SU-DHL-6 (cell line): ENCODE results near the gene STARD10.
A peak's percentile ranks its signal among the peaks of the same experiment; 100 is the strongest.

Source experiments
- H2AFZ ChIP-seq: fragments of 200-600 bp; sonication (generic); 2 replicates; pipeline ENCODE4 v1.6.1; 2014; ENCODE audit warnings: low read depth, mild to moderate bottlenecking, moderate library complexity, mixed read lengths, antibody characterized with exemption, low read length; ENCODE audit not compliant: severe bottlenecking
- H3F3A ChIP-seq: fragments of 200-600 bp; shearing (Covaris generic); 2 replicates; pipeline ENCODE4 v1.6.0; 2016; ENCODE audit warnings: antibody characterized with exemption, mild to moderate bottlenecking; ENCODE audit not compliant: insufficient read depth
- H3K27ac ChIP-seq: fragments of 200-600 bp; sonication (generic); 2 replicates; pipeline ENCODE4 v1.5.1; 2016; ENCODE audit warnings: low read depth, mild to moderate bottlenecking, low read length, moderate library complexity, mixed read lengths
- H3K27me3 ChIP-seq: fragments of 200-600 bp; sonication (generic), shearing (Covaris generic); 2 replicates; pipeline ENCODE4 v1.6.0; 2014; ENCODE audit warnings: mild to moderate bottlenecking, low read length
- H3K36me3 ChIP-seq: fragments of 200-600 bp; sonication (generic); 2 replicates; pipeline ENCODE4 v1.6.1; 2014; ENCODE audit warnings: mild to moderate bottlenecking, low read length, mixed read lengths
- H3K4me2 ChIP-seq: fragments of 300-600, 200-600 bp; shearing (Covaris generic), sonication (generic); 2 replicates; pipeline ENCODE4 v1.6.0; 2014; ENCODE audit warnings: low read length, low read depth, mild to moderate bottlenecking; ENCODE audit not compliant: poor library complexity, severe bottlenecking
- H3K4me3 ChIP-seq: fragments of 200-600 bp; sonication (generic); 2 replicates; pipeline ENCODE4 v1.5.1; 2014; ENCODE audit warnings: antibody characterized with exemption, low read length, mild to moderate bottlenecking, mixed read lengths; ENCODE audit not compliant: insufficient read depth, poor library complexity, severe bottlenecking
- H3K79me2 ChIP-seq: fragments of 200-600 bp; sonication (generic); 2 replicates; pipeline ENCODE4 v1.6.1; 2014; ENCODE audit warnings: mild to moderate bottlenecking, low read length, moderate library complexity; ENCODE audit not compliant: insufficient read depth
- H3K9ac ChIP-seq: fragments of 200-600 bp; sonication (generic); 2 replicates; pipeline ENCODE4 v1.7.0; 2014; ENCODE audit warnings: mild to moderate bottlenecking, low read length
- H3K9me2 ChIP-seq: fragments of 200-600 bp; sonication (generic); replicated peaks from 2 replicates; pipeline ENCODE4 v1.6.1; 2014; ENCODE audit warnings: low read length; ENCODE audit not compliant: insufficient read depth
- H3K9me3 ChIP-seq: fragments of 200-600 bp; sonication (generic); 2 replicates; pipeline ENCODE4 v1.6.1; 2014; ENCODE audit warnings: low read length, mixed read lengths; ENCODE audit not compliant: insufficient read depth
- H4K20me1 ChIP-seq: fragments of 200-600 bp; sonication (generic); 2 replicates; pipeline ENCODE4 v1.6.1; 2014; ENCODE audit warnings: low read depth, mild to moderate bottlenecking, antibody characterized with exemption, low read length, moderate library complexity, mixed read lengths
- EZH2phosphoT487 ChIP-seq: fragments of 200-600 bp; sonication (generic), shearing (Covaris generic); conservative IDR thresholded peaks from 2 replicates; pipeline ENCODE4 v1.6.1; 2018; ENCODE audit warnings: mild to moderate bottlenecking, antibody characterized with exemption, low read length, moderate library complexity, mixed read lengths
- TF ChIP-seq, protein P1 (sequence below): fragments of 200-600 bp; sonication (generic); IDR thresholded peaks from one replicate; pipeline ENCODE4 v1.5.1; 2017; ENCODE audit warnings: antibody characterized with exemption, mild to moderate bottlenecking, low read length, moderate library complexity; ENCODE audit not compliant: insufficient read depth, poor library complexity, severe bottlenecking

Gene STARD10

DNA sequence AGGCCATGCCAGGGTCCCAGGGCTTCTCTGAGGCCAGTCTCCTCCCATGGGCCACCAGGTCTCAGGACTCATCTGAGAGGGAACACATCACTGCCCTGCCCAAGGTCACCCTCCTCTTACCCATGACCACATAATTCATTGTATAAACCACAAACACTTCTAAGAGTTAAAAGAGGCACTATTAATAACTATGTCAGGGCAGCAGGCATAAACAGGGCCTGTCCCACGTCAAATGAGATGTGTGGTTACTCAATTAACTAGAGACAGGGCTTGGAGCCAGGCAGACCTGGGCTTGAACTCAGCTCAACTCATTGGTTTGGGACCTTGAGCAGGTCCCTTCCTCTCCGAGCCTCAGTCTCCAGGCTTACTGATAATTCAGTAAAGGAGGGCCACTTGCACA lies 74.7 kb downstream of the STARD10 start:
- Histone ChIP-seq H3K4me3 (no peak overlapping the region), H3K9ac (0 out of 2 replicates have a peak overlapping the region, but pooled peaks have one; percentile 78), H3F3A (no peaks in the 10 kb centered on the region), H4K20me1 (no peaks in the 10 kb centered on the region), H3K9me2 (no peaks in the 10 kb centered on the region), H3K9me3 (no peaks in the 10 kb centered on the region), H3K4me2 (peak overlapping the region; percentile 80), H3K36me3 (no peaks in the 10 kb centered on the region), H3K27me3 (no peaks in the 10 kb centered on the region), H3K27ac (no peak overlapping the region), H2AFZ (no peak overlapping the region), H3K79me2 (peaks cover 54% of the 10 kb centered on the region)
- TF ChIP-seq, protein P1, sequence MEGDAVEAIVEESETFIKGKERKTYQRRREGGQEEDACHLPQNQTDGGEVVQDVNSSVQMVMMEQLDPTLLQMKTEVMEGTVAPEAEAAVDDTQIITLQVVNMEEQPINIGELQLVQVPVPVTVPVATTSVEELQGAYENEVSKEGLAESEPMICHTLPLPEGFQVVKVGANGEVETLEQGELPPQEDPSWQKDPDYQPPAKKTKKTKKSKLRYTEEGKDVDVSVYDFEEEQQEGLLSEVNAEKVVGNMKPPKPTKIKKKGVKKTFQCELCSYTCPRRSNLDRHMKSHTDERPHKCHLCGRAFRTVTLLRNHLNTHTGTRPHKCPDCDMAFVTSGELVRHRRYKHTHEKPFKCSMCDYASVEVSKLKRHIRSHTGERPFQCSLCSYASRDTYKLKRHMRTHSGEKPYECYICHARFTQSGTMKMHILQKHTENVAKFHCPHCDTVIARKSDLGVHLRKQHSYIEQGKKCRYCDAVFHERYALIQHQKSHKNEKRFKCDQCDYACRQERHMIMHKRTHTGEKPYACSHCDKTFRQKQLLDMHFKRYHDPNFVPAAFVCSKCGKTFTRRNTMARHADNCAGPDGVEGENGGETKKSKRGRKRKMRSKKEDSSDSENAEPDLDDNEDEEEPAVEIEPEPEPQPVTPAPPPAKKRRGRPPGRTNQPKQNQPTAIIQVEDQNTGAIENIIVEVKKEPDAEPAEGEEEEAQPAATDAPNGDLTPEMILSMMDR, result no peak
- no peak for TF ChIP-seq EZH2phosphoT487

DNA sequence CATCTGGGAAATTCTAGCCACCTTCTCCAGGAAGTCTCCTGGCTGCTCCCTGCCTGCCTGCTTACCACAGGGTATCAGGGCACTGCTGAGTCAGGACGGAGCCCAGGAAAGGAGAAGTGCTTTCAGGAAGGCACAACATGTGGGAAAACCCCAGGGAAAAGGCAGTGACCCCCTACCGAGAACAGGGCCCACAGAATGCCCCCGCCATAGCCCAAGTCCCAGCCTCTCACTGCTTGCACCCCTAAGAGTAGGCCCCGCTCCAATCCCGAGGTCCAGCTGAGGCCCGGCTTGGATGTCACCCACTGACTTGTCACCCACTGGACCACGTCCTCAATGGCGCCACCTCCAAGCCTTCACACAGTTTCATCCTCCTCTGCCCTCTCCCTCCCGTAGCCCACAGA lies 75.7 kb downstream of the STARD10 start:
- no peak for TF ChIP-seq EZH2phosphoT487
- TF ChIP-seq, protein P1, result no peak
- H3K9me3 ChIP-seq, result no peaks in the 10 kb centered on the region
- peaks cover 54% of the 10 kb centered on the region for H3K79me2 ChIP-seq
- H3F3A ChIP-seq, result no peaks in the 10 kb centered on the region
- no peak overlapping the region for H3K4me2 ChIP-seq
- H3K27me3 ChIP-seq, result no peaks in the 10 kb centered on the region
- no peak overlapping the region for H3K27ac ChIP-seq
- H3K9me2 ChIP-seq, result no peaks in the 10 kb centered on the region
- H2AFZ ChIP-seq, result no peak overlapping the region
- no peaks in the 10 kb centered on the region for H3K36me3 ChIP-seq
- H3K4me3 ChIP-seq, result no peak overlapping the region
- H4K20me1 ChIP-seq, result no peaks in the 10 kb centered on the region
- no peak overlapping the region for H3K9ac ChIP-seq

GRCh38 chr11:72716788-72717435 lies 76.9 kb downstream of the STARD10 start:
- Histone ChIP-seq H3K4me2 (no peak overlapping the region), H3K27me3 (no peaks in the 10 kb centered on the region), H3F3A (no peaks in the 10 kb centered on the region), H3K36me3 (no peaks in the 10 kb centered on the region), H3K9ac (no peak overlapping the region), H3K9me3 (no peaks in the 10 kb centered on the region), H2AFZ (no peak overlapping the region), H3K9me2 (no peaks in the 10 kb centered on the region), H3K79me2 (peaks cover 53% of the 10 kb centered on the region), H4K20me1 (no peaks in the 10 kb centered on the region), H3K4me3 (no peak overlapping the region), H3K27ac (no peak overlapping the region)
- TF ChIP-seq EZH2phosphoT487, result no peak
- TF ChIP-seq, protein P1, result no peak
